Upper lobe of left lung (tissue), 4 donors: Measurements from ENCODE around the gene AKIRIN2.

Source experiments
- EP300 ChIP-seq, 4 donors: sonication (generic); formaldehyde crosslinking; IDR thresholded peaks; one replicate each; pipeline ENCODE4 v1.5.1; 2017; ENCODE audit warnings: antibody characterized with exemption in 4 of 4, control low read depth in 2 of 4
- POLR2A ChIP-seq, 4 donors: fragments of 450-650 bp; IDR thresholded peaks; one replicate each; pipeline ENCODE4 v1.5.1; 2016 to 2017; ENCODE audit warnings: antibody characterized with exemption in 4 of 4, mild to moderate bottlenecking in 2 of 4
- TF ChIP-seq, protein P1 (sequence below), 6 experiments: fragments of 450-650 bp in 4 of 6; fragments of 200-600 bp in 2 of 6; sonication (generic) in 2 of 6; IDR thresholded peaks; one replicate each; pipeline ENCODE4 v1.5.1; 2016 to 2019; ENCODE audit warnings: antibody characterized with exemption in 6 of 6

- TF ChIP-seq, protein P1, sequence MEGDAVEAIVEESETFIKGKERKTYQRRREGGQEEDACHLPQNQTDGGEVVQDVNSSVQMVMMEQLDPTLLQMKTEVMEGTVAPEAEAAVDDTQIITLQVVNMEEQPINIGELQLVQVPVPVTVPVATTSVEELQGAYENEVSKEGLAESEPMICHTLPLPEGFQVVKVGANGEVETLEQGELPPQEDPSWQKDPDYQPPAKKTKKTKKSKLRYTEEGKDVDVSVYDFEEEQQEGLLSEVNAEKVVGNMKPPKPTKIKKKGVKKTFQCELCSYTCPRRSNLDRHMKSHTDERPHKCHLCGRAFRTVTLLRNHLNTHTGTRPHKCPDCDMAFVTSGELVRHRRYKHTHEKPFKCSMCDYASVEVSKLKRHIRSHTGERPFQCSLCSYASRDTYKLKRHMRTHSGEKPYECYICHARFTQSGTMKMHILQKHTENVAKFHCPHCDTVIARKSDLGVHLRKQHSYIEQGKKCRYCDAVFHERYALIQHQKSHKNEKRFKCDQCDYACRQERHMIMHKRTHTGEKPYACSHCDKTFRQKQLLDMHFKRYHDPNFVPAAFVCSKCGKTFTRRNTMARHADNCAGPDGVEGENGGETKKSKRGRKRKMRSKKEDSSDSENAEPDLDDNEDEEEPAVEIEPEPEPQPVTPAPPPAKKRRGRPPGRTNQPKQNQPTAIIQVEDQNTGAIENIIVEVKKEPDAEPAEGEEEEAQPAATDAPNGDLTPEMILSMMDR (IDR thresholded peaks at IDR 0.05) = no peak
- no peak for TF ChIP-seq EP300 (IDR thresholded peaks at IDR 0.05)
- no peak for TF ChIP-seq POLR2A (IDR thresholded peaks at IDR 0.05)
Measured at GRCh38 chr6:87738000-87738399, 36.0 kb upstream of the AKIRIN2 start.
